ENCODE results near the gene RFX4. TPM values are rescaled to one million over a fixed set of nuclear protein-coding genes. Genes with fewer than 3 reads are reported as not detected.

The RFX4 gene
- total and polyA plus RNA-seq, 2 of the 8 experiments (the other 6 are each of a cell fraction or from before 2014, with no cell fraction given): 0.06 TPM; not detected in 1

- Histone ChIP-seq H3K4me1 (replicated peaks in 1 of 4; ENCODE audit: control insufficient read depth in 3 of 4, insufficient read depth in 4 of 4, low read length in 3 of 4) (no peaks in the 10 kb centered on the region), H4K5ac (ENCODE audit: insufficient read length, low read depth, low read length) (no peak overlapping the region), H4K20me1 (replicated peaks in 1 of 2; ENCODE audit: control insufficient read depth in 1 of 2, insufficient read depth in 2 of 2, low read length in 2 of 2) (no peaks in the 10 kb centered on the region), H2BK20ac (ENCODE audit: low read length) (no peak overlapping the region), H3K9me3 (ENCODE audit: insufficient read depth in 2 of 2, low read depth in 1 of 2, low read length in 1 of 2) (no peaks in the 10 kb centered on the region), H3K14ac (ENCODE audit: insufficient read length) (no peak overlapping the region), H3K4me3 (ENCODE audit: extremely low read depth in 1 of 4, insufficient read depth in 2 of 4, low read depth in 3 of 4, low read length in 4 of 4) (no peak overlapping the region), H3K4ac (replicated peaks; ENCODE audit: insufficient read length, low read depth, low read length) (no peak overlapping the region), H3K56ac (replicated peaks; ENCODE audit: insufficient read length, low read depth, low read length) (no peak overlapping the region), H3K23me2 (ENCODE audit: low read depth, low read length) (no peaks in the 10 kb centered on the region), H3K9ac (replicated peaks in 1 of 4; ENCODE audit: extremely low read depth in 1 of 4, low read depth in 3 of 4, low read length in 3 of 4) (no peak overlapping the region), H3K79me1 (ENCODE audit: low read depth, low read length) (no peaks in the 10 kb centered on the region), H4K8ac (ENCODE audit: extremely low read depth, insufficient read depth, low read length) (no peak overlapping the region), H4K91ac (replicated peaks; ENCODE audit: insufficient read length, low read length) (no peak overlapping the region), H3K18ac (ENCODE audit: extremely low read depth, low read length) (no peak overlapping the region), H3K79me2 (ENCODE audit: control insufficient read depth in 1 of 2, insufficient read depth in 2 of 2, low read length in 2 of 2) (no peaks in the 10 kb centered on the region), H3K36me3 (ENCODE audit: control insufficient read depth in 2 of 4, insufficient read depth in 4 of 4, low read length in 3 of 4) (no peaks in the 10 kb centered on the region), H3K4me2 (ENCODE audit: insufficient read depth in 1 of 2, low read depth in 2 of 2, low read length in 2 of 2) (no peak overlapping the region), H3K27ac (ENCODE audit: low read depth, low read length) (no peak overlapping the region), H2AK5ac (ENCODE audit: low read depth, low read length) (no peak overlapping the region), H2BK15ac (ENCODE audit: low read length) (no peak overlapping the region), H2BK12ac (ENCODE audit: low read depth, low read length) (no peak overlapping the region), H3K23ac (ENCODE audit: insufficient read length) (no peak overlapping the region), H3K27me3 (replicated peaks in 1 of 4; ENCODE audit: control insufficient read depth in 3 of 4, extremely low read depth in 1 of 4, insufficient read depth in 3 of 4, low read length in 3 of 4) (no peaks in the 10 kb centered on the region), H2AFZ (ENCODE audit: low read length) (no peak overlapping the region), H2BK5ac (ENCODE audit: low read depth, low read length) (no peak overlapping the region), H2BK120ac (replicated peaks; ENCODE audit: low read depth, low read length) (no peak overlapping the region)
- 94% methylated on average over 3 of the region's 3 CpGs; no CpG with 5 or more reads in 1 of the 2 experiments for WGBS, 2 experiments (ENCODE audit: extremely low coverage in 1 of 2, insufficient coverage in 1 of 2, insufficient read length in 1 of 2, insufficient replicate concordance in 2 of 2, low coverage in 1 of 2, low lambda C conversion rate in 2 of 2, missing lambda C conversion rate in 1 of 2)
- DNase-seq (ENCODE audit: low read depth in 1 of 2, low spot score in 2 of 2) (no peak), FAIRE-seq (no peak)
- ChIA-PET CTCF (ENCODE audit: partially characterized antibody) (interaction anchor here (0.6 kb wide), 1 partner anchor 17 kb away, joined by 3 read pairs; no protein-coding TSS in a partner anchor), POLR2A (ENCODE audit: partially characterized antibody) (interaction anchor here (1.3 kb wide), 1 partner anchor 10 kb away, joined by 3 read pairs; no protein-coding TSS in a partner anchor)
- TF ChIP-seq EP300 (IDR thresholded peaks at IDR 0.05; ENCODE audit: borderline replicate concordance in 1 of 2, low read depth in 2 of 2, low read length in 2 of 2) (no peak), MAX (IDR thresholded peaks at IDR 0.05) (no peak), BACH1 (IDR thresholded peaks at IDR 0.05; ENCODE audit: low read length) (no peak), ASH2L (IDR thresholded peaks at IDR 0.05; ENCODE audit: low read length) (no peak), ATF2 (IDR thresholded peaks at IDR 0.05; ENCODE audit: low read length) (no peak), TAF1 (IDR thresholded peaks at IDR 0.05; ENCODE audit: low read depth, low read length) (no peak), SAP30 (IDR thresholded peaks at IDR 0.05; ENCODE audit: insufficient read depth, insufficient replicate concordance, low read length) (no peak), BRCA1 (IDR thresholded peaks at IDR 0.05; ENCODE audit: low read depth, low read length) (no peak), KDM4A (IDR thresholded peaks at IDR 0.05; ENCODE audit: low read depth, low read length, severe bottlenecking) (no peak), SUZ12 (IDR thresholded peaks at IDR 0.05; ENCODE audit: low read length) (no peak), NANOG (IDR thresholded peaks at IDR 0.05; ENCODE audit: insufficient read depth, low read depth, low read length, poor library complexity, severe bottlenecking) (no peak), EGR1 (IDR thresholded peaks at IDR 0.05; ENCODE audit: borderline replicate concordance, low read depth, low read length) (no peak)
Measured at GRCh38 chr12:106750524-106750923, 167.7 kb downstream of the RFX4 start.
